Neuron (in vitro differentiated cells): ENCODE measurements around the gene PSKH1.
A peak's percentile ranks its signal among the peaks of the same experiment; 100 is the strongest.
"Not testable (repeated sequence)": the region's sequence is repeated elsewhere in the genome, so short reads cannot be mapped to it uniquely, and the experiment has no call there.

Source experiments
- H2AFZ ChIP-seq: one replicate; pipeline ENCODE4 v1.6.1; 2013; ENCODE audit warnings: low read depth, mild to moderate bottlenecking, inconsistent platforms, low read length, moderate library complexity
- H3K27me3 ChIP-seq: one replicate; pipeline ENCODE4 v1.6.1; 2013; ENCODE audit warnings: low read length; ENCODE audit not compliant: insufficient read depth
- H3K36me3 ChIP-seq: one replicate; pipeline ENCODE4 v1.6.1; 2013; ENCODE audit warnings: low read length; ENCODE audit not compliant: insufficient read depth
- H3K4me1 ChIP-seq: one replicate; pipeline ENCODE4 v1.6.1; 2013; ENCODE audit warnings: low read length; ENCODE audit not compliant: insufficient read depth
- H3K4me3 ChIP-seq: 2 replicates; pipeline ENCODE4 v1.5.1; 2013; ENCODE audit warnings: mild to moderate bottlenecking, low read length, moderate library complexity
- H3K9me3 ChIP-seq: one replicate; pipeline ENCODE4 v1.6.1; 2013; ENCODE audit warnings: low read length

Gene PSKH1

GRCh38 chr16:67936124-67936879, 43.2 kb downstream of the PSKH1 start, which contains the start of gene PSMB10:
PSMB10 (minus strand) TSS chr16:67936850; CDS start chr16:67936749, 101 bp downstream.
- H3K27me3 ChIP-seq: no peaks in the 10 kb centered on the region
- H3K4me1 ChIP-seq: peaks cover 18% of the 10 kb centered on the region
- H3K36me3 ChIP-seq: peaks cover 7% of the 10 kb centered on the region
- H3K4me3 ChIP-seq: peak within 1 kb of the TSS; percentile 79
- peak within 1 kb of the TSS; percentile 49 for H2AFZ ChIP-seq
- no peaks in the 10 kb centered on the region for H3K9me3 ChIP-seq

GRCh38 chr16:67936880-67937605, 44.0 kb downstream of the PSKH1 start:
- Histone ChIP-seq H3K4me3 (peak overlapping the region; percentile 79), H2AFZ (peak overlapping the region; percentile 49), H3K27me3 (no peaks in the 10 kb centered on the region), H3K36me3 (peaks cover 6% of the 10 kb centered on the region), H3K9me3 (no peaks in the 10 kb centered on the region), H3K4me1 (peaks cover 18% of the 10 kb centered on the region)

GRCh38 chr16:67937713-67938112, 44.7 kb downstream of the PSKH1 start:
- H2AFZ ChIP-seq, H3K27me3 ChIP-seq, H3K36me3 ChIP-seq, H3K4me3 ChIP-seq, H3K9me3 ChIP-seq: not testable (repeated sequence)
- H3K4me1 ChIP-seq: peaks cover 18% of the 10 kb centered on the region

GRCh38 chr16:67939507-67940445, 46.7 kb downstream of the PSKH1 start:
- H3K36me3 ChIP-seq: peaks cover 5% of the 10 kb centered on the region
- no peak overlapping the region for H2AFZ ChIP-seq
- H3K9me3 ChIP-seq: no peaks in the 10 kb centered on the region
- H3K27me3 ChIP-seq: no peaks in the 10 kb centered on the region
- peaks cover 25% of the 10 kb centered on the region for H3K4me1 ChIP-seq
- no peak overlapping the region for H3K4me3 ChIP-seq

GRCh38 chr16:67940446-67941089, 47.5 kb downstream of the PSKH1 start:
- Histone ChIP-seq H3K27me3 (no peaks in the 10 kb centered on the region), H3K4me1 (peaks cover 21% of the 10 kb centered on the region), H3K9me3 (no peaks in the 10 kb centered on the region), H3K4me3 (no peak overlapping the region), H2AFZ (no peak overlapping the region), H3K36me3 (peaks cover 9% of the 10 kb centered on the region)

- Histone ChIP-seq H3K4me1 (peaks cover 20% of the 10 kb centered on the region), H2AFZ (no peak overlapping the region), H3K27me3 (no peaks in the 10 kb centered on the region), H3K4me3 (no peak overlapping the region), H3K36me3 (peaks cover 16% of the 10 kb centered on the region), H3K9me3 (no peaks in the 10 kb centered on the region)
Measured at GRCh38 chr16:67941469-67942199, 48.6 kb downstream of the PSKH1 start.

- Histone ChIP-seq H3K4me1 (peaks cover 15% of the 10 kb centered on the region), H3K36me3 (peaks cover 16% of the 10 kb centered on the region), H3K4me3 (no peak overlapping the region), H2AFZ (no peak overlapping the region), H3K9me3 (no peaks in the 10 kb centered on the region), H3K27me3 (no peaks in the 10 kb centered on the region)
Measured at GRCh38 chr16:67942200-67942509, 49.1 kb downstream of the PSKH1 start.

- H3K9me3 ChIP-seq: no peaks in the 10 kb centered on the region
- no peaks in the 10 kb centered on the region for H3K27me3 ChIP-seq
- H3K4me1 ChIP-seq: peaks cover 14% of the 10 kb centered on the region
- H3K36me3 ChIP-seq: peaks cover 20% of the 10 kb centered on the region
- no peak overlapping the region for H3K4me3 ChIP-seq
- H2AFZ ChIP-seq: no peak overlapping the region
Measured at GRCh38 chr16:67942510-67943255, 49.6 kb downstream of the PSKH1 start.

GRCh38 chr16:67943256-67943618, 50.2 kb downstream of the PSKH1 start:
- Histone ChIP-seq H3K9me3 (no peaks in the 10 kb centered on the region), H3K4me1 (peaks cover 14% of the 10 kb centered on the region), H2AFZ (no peak overlapping the region), H3K4me3 (no peak overlapping the region), H3K36me3 (peaks cover 25% of the 10 kb centered on the region), H3K27me3 (no peaks in the 10 kb centered on the region)

- Histone ChIP-seq H3K4me3 (no peak within 1 kb of the TSS), H3K27me3 (no peaks in the 10 kb centered on the region), H3K9me3 (no peaks in the 10 kb centered on the region), H3K36me3 (peaks cover 27% of the 10 kb centered on the region), H3K4me1 (peaks cover 14% of the 10 kb centered on the region), H2AFZ (no peak within 1 kb of the TSS)
Measured at GRCh38 chr16:67943619-67944504, 50.8 kb downstream of the PSKH1 start, which contains the start of gene LCAT. LCAT (minus strand) TSS chr16:67944120; CDS start chr16:67944101, 19 bp downstream.
